Subcutaneous adipose tissue (tissue), 4 donors: ENCODE data around the gene SOAT2. TPM values are rescaled to one million over a fixed set of nuclear protein-coding genes. Genes with fewer than 3 reads are reported as not detected.

Experiments
- CTCF ChIP-seq: fragments of 450-650 bp; IDR thresholded peaks from one replicate; pipeline ENCODE4 v1.5.1; 2016; ENCODE audit warnings: low read depth, mild to moderate bottlenecking, control low read depth, antibody characterized with exemption, moderate library complexity
- total RNA-seq, 4 donors: library from RNA; depleted of rRNA; stranded (reverse); fragments of >200 nt; gene quantifications; one replicate each; pipeline ENCODE4 v1.1.0, GENCODE V29; 2016

Gene SOAT2
- total RNA-seq, 4 donors from 2014 or later, result 0.38 TPM; not detected in 3

- no peak for TF ChIP-seq CTCF
These were observed 40.1 kb downstream of the SOAT2 start for GRCh38 chr12:53143355-53143754.

GRCh38 chr12:53145383-53146260 lies 42.3 kb downstream of the SOAT2 start:
- no peak for TF ChIP-seq CTCF

GRCh38 chr12:53147181-53147580 lies 43.9 kb downstream of the SOAT2 start:
- no peak for TF ChIP-seq CTCF

- no peak for TF ChIP-seq CTCF
These were observed 44.4 kb downstream of the SOAT2 start for GRCh38 chr12:53147653-53148052.

GRCh38 chr12:53151039-53151438 lies 47.8 kb downstream of the SOAT2 start:
- TF ChIP-seq CTCF, result no peak

- TF ChIP-seq CTCF, result no peak
These were observed 49.1 kb downstream of the SOAT2 start for GRCh38 chr12:53152390-53152789.

GRCh38 chr12:53159195-53159839 lies 56.0 kb downstream of the SOAT2 start:
- TF ChIP-seq CTCF, result no peak
